HG03432 (cell line): ENCODE data around the gene POU2F3.

Experiments used
- ATAC-seq: cut with Tn5 transposase; IDR thresholded peaks from one replicate; pipeline ENCODE4 v1.9.1; 2021; ENCODE audit warnings: mild to moderate bottlenecking, moderate library complexity; ENCODE audit not compliant: unreplicated experiment

Gene POU2F3

DNA sequence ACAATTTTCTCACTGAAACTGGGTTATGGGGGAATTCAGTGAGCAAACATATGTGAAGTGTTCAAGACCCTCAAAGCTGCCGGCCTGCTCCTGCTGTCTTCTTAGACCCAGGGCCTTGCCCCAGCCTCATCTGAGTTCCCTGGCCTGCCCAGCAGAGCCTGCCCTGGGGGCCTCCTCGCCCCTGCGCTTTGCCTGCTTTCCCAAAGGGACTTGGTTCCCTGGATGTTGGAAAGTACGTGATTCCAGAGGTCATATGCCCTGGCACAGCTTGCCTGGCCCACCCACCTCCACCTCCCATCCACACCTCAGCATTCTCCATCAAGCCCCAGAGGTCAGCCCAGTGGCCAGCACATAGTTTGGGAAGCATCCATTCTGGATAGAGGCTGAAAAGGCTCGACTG lies 13.7 kb upstream of the POU2F3 start:
- ATAC-seq = no peak

DNA sequence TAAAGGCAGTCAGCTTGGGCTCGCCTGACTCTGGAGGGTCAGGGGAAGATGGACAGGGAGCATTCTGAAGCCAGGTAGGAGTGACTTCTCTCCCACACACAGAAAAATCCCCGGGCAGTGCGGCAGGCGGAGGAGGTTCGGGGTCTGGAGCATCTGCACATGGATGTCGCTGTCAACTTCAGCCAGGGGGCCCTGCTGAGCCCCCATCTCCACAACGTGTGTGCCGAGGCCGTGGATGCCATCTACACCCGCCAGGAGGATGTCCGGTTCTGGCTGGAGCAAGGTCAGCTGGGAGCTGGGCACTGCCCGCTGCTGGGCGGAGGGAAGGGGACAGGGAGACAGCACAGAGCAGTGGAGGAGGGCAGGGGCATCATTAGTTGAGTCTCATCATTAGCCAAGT lies 13.2 kb upstream of the POU2F3 start:
- no peak for ATAC-seq

DNA sequence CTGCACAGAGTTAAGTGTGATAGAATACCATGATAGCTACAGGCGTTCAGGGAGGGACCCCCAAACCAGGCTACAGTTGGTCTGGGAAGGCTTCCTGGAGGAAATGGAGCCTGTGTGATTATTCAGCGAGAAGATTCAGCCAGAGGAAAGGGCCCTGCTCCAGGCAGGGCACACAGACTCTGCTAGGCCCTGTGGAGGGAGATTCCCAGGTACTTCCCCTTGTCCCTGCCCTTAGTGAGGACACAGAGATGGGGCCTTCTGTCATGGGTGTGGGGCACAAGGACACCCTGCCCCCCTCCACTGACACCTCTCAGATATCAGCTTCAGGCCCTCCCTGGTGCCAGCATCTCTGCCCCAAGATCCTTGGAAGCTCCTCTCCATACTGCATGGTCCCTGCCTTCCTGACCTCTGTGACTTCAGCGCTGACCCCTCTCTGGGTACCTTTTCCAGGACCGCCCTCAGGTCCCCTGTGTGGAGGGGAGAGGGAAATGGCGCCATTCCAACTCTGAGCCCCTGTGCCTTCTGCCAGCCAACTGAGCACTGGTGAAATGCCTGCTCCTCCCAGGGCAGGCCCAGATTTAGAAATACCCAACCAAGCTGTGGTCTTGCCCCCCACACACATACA lies 12.6 kb upstream of the POU2F3 start:
- no peak for ATAC-seq

GRCh38 chr11:120228794-120229384 lies 11.1 kb upstream of the POU2F3 start:
- ATAC-seq = no peak

- ATAC-seq = no peak
Observed at GRCh38 chr11:120229451-120230424, 10.2 kb upstream of the POU2F3 start.

DNA sequence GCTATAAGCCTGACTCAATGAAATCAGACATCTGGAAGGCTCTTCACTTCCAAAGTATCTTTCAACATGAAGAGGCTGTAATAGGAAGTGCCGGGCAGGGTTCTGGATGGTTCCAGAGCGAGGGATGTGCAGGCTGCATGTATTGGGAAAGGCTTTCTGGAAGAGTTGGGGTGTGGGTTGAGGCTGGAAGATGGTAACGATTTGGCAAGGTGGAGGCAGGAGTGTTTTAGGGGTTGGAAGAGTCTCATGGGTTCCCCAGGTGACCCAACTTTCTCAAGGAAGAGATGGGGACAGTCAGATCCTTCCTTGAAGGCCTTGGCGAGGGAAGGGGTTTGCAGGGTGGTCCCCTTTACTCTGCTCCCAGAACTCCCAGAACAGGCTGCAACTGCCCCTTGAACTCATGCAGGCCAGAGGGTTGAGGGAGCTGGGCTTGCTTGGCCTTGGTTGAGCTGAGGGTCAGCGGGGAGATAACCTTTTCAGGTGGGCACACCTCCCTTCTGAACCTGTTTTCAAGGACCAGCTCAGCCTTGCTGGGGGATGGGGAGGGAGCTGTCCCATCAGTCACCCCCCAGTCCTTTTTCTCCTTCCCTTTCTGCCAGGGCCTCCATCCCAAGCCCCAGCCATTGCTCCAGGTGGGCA lies 9.4 kb upstream of the POU2F3 start:
- ATAC-seq = no peak

GRCh38 chr11:120231963-120232362 lies 8.0 kb upstream of the POU2F3 start:
- no peak for ATAC-seq

DNA sequence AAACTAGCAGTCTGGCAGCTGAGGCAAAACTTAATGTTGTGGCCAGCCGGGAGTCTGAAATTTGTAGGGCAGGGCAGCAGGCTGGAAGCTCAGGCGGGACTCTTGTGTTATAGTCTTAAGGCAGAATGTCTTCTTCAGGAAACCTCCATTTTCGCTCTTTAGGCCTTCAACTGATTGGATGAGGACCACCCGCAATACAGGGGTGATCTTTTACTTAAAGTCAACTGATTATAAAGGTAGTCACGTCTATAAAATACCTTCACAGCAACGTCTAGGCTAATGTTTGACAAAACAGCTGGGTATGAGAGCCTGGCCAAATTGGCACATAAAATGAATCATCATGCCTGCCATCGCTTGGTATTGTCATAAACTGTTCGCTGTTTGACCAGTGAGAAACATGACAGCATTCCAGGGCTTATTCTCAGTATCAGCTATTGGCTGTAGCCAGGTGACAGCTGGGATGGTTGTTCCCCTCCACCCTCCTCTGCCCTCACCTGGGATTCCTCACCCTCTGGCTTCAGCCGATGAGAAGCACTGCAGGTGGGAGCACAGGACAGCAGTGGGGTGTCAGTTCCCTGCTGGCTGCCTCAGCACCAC lies 6.6 kb upstream of the POU2F3 start:
- no peak for ATAC-seq

- no peak for ATAC-seq
Observed at GRCh38 chr11:120235024-120235628, 4.8 kb upstream of the POU2F3 start.

DNA sequence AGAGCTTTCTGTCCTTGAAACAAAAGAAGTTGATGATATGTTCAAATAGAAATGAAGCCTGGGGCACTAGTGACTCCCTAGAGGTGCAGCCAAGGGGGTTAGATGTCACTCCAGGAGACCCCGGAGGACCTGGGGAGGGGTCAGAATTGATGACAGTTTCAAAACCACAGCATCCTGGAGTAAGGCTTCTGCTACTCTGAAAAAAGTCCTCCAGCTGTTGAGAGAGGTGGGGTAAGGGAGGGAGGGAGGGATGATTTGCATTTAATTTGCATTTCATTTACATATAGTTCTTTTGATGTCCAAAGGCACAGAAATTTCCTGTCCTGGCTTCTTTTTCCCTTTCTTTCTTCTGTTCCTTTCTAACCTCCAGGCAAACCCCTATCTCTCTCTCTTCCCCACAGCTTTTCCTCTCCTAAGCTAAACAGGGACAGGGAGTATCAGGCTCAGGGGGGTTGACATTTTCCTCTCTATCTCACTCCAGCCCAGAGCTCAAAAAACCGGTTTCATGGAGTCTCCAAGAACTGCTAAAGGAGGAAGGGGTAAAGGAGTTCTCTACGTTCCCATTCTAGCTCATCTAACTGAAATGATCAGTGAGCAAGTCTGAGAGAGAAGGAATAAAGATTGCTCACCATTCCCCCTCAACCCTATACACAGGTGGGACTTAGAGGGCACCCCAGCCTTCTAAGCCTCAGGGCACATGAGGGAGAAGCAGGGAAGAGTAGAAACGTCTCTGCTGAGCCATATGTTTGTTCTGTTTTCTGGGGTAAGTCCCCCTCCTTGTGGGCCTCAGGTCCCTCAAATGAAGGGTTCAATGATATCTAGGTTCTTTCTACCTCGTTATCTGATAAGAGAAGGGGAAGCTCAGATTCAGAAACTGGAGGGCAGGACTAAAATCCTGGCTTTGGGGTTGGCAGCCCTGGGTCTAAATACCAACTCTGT lies 3.5 kb upstream of the POU2F3 start:
- no peak for ATAC-seq

DNA sequence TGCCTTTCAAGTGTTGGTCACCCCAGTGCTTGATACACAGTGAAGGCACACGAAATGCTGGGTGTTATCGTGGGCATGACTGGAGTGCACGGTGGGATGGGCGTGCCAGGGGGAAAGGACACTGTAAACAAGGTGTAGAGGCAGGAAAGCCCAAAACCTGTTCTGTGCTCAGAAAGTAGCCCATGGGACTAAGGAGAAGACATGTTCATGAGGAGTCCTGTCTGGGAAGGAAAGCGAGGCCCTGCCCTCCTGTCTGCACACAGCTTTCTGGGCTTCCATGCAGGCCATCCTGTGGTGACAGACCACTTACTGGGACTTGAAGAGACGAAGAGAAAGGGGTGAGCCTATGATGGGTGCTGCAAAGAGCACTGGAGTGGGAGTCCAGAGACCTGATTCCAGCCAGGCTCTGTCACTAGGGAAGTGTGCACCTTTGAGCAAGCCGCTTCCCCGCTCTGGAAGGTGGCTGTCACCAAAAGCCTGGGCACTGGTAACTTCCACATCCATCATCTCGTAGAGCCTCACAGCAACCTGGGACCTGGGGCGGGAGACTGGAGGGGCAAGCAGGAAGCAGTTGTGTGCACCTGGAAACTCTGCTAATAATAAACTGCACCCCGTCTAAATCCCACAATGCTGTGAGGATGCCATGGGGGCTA lies 846 bp upstream of the POU2F3 start:
- ATAC-seq = no peak

DNA sequence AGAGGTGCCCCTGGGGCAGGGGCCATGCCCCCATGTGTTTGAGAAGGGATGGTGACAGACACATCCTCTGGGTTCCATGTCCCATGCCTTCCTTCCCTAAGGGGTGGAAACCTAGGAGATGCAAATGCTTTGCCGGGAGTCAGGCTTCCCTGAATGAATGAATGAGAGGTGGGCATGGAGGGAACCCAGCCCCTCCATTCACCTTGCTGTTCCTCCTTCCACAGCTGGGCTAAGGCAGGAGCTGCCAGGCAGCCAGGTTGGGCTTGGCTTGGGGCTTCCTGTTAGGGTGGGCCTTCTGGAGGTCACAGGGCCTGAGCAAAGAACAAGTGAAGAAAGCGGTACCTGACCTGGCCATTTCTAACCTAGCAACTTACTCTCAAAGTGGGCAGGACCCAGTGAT lies 926 bp downstream of the POU2F3 start:
- no peak for ATAC-seq

DNA sequence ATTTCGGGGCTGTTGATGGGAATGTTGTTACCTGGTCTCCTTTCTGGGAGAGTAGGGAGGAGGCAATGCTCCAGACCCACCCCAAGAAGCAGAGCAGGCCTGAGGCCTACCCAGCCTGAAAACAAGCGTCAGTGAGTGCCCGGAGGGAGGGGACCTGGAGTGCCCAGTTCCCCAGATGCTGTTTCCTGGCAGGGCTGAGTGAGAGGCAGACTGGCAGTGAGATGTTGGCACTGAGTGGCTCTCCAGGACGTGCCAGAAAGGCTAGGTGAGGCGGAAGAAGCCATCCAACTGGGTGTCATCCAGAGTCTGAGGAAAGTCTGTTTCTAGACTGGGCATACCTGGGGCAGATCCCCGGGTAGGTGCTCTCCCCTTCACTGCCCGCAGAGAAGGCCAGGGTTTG lies 1.3 kb downstream of the POU2F3 start:
- no peak for ATAC-seq

DNA sequence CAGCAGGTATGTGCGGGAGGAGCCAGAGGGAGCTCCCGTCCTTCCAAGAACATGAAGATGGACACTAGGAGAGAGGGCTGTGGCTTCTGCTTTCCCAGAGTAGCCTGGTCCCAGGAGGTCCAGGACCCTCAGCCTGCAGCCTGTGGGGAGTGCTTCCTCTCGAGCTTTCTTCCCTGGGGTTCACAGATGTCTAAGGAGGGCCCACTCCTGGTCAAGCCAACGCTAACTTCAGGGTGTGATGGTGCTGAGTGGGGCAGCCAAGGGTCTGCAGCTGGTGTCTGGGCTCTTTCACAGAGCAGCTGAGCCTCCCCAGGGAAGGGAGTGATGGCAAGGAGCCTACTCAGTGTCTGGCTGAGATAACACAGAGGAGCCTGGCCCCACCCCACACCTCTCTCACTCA lies 3.3 kb downstream of the POU2F3 start:
- ATAC-seq = no peak

DNA sequence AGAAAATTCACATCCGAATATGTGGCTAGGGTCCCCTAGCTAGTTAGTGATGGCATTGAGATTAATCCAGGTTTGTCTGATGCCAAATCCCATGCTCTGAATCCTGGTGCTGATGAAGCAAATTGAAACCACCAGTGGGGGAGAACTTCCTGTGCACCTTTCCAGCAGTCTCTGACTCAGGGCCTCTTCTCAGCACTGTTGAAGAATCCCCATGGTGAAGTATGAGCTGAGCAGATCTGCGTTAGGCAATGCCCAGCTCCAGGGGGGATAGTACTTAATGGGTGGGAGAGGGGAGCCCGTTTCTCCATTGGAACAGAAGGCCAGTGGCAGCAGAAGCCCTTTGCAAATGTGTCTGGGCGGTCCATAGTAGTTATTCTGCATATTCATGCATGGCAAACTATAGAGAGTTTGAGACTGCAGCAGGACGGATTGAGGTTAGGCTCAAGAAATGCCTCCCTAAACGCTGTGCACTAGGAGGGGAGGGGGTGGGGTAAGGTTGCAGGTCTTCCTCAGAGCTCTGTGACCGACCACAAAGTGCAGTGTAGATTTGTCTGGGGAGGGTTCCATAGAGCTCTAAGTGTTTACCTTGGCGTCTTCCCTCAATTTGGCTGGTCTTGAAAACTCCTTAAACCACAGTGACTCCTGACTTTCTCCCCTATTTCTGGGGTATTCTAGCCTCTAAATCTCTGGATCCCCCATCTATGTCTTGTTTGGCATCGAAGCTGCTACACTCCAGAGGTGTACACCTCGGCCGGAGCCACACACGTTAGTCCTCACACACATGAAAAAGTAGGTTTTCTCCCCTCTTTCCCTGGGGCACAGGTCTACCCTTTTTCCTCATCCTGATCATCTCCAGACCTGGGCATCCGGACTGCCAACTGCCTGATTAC lies 4.8 kb downstream of the POU2F3 start:
- ATAC-seq = no peak

- no peak for ATAC-seq
Observed at GRCh38 chr11:120245434-120245833, 5.5 kb downstream of the POU2F3 start.

GRCh38 chr11:120248551-120249278 lies 8.8 kb downstream of the POU2F3 start:
- ATAC-seq = peak; percentile 75
